Smooth muscle cell (in vitro differentiated cells): Measurements from ENCODE around the gene AGFG1. TPM values are rescaled to one million over a fixed set of nuclear protein-coding genes. Genes with fewer than 3 reads are reported as not detected.
A peak's percentile ranks its signal among the peaks of the same experiment; 100 is the strongest.

ENCODE experiments used
- DNase-seq: peaks from one replicate; lab custom pipeline; 2025; ENCODE audit not compliant: unreplicated experiment; lab: John Stamatoyannopoulos, UW
- H2AFZ ChIP-seq: fragments of 200-600 bp; sonication (generic); 2 replicates; pipeline ENCODE4 v1.6.0; 2016; ENCODE audit warnings: antibody characterized with exemption, low read depth, mild to moderate bottlenecking
- H3F3A ChIP-seq: fragments of 200-600 bp; sonication (generic); 2 replicates; pipeline ENCODE4 v1.6.0; 2017; ENCODE audit warnings: antibody characterized with exemption, low read depth
- H3K27ac ChIP-seq: fragments of 200-600 bp; sonication (generic); 2 replicates; pipeline ENCODE4 v1.5.1; 2016; ENCODE audit warnings: low read depth, mild to moderate bottlenecking
- H3K27me3 ChIP-seq: fragments of 200-600 bp; sonication (generic); 2 replicates; pipeline ENCODE4 v1.6.1; 2016; ENCODE audit warnings: low read depth, mild to moderate bottlenecking
- H3K36me3 ChIP-seq: fragments of 200-600 bp; sonication (generic); 2 replicates; pipeline ENCODE4 v1.5.1; 2016; ENCODE audit warnings: low read depth
- H3K4me1 ChIP-seq: fragments of 200-600 bp; sonication (generic); 2 replicates; pipeline ENCODE4 v1.5.1; 2016; ENCODE audit warnings: low read depth
- H3K4me2 ChIP-seq: fragments of 200-600 bp; sonication (generic); 2 replicates; pipeline ENCODE4 v1.6.0; 2016; ENCODE audit warnings: mild to moderate bottlenecking
- H3K4me3 ChIP-seq: fragments of 200-600 bp; sonication (generic); 2 replicates; pipeline ENCODE4 v1.5.1; 2016; ENCODE audit warnings: mild to moderate bottlenecking
- H3K79me2 ChIP-seq: fragments of 200-600 bp; sonication (generic); 2 replicates; pipeline ENCODE4 v1.6.0; 2016; ENCODE audit warnings: low read depth, mild to moderate bottlenecking
- H3K9ac ChIP-seq: fragments of 200-600 bp; sonication (generic); 2 replicates; pipeline ENCODE4 v1.6.0; 2016; ENCODE audit warnings: low read depth
- H3K9me3 ChIP-seq: fragments of 200-600 bp; sonication (generic); replicated peaks from 2 replicates; pipeline ENCODE4 v1.5.1; 2016; ENCODE audit warnings: low read depth
- H4K20me1 ChIP-seq: fragments of 200-600 bp; sonication (generic); 2 replicates; pipeline ENCODE4 v1.6.0; 2016; ENCODE audit warnings: low read depth
- CTCF ChIP-seq: fragments of 200-600 bp; sonication (generic); IDR thresholded peaks from 2 replicates; pipeline ENCODE4 v1.5.1; 2017; ENCODE audit warnings: borderline replicate concordance, mild to moderate bottlenecking, antibody characterized with exemption; ENCODE audit not compliant: insufficient read depth, poor library complexity, severe bottlenecking
- WGBS: methylation state at CpG from one replicate; pipeline ENCODE4 v1.1.7; 2016; ENCODE audit warnings: low lambda C conversion rate; 5-methylcytosine and 5-hydroxymethylcytosine counted together
- polyA plus RNA-seq: library from polyadenylated mRNA; unstranded; fragments of >200 nt; fragmentation: Nextera tagmentation; extraction: Ambion mirVana; gene quantifications from 2 replicates; pipeline ENCODE4 v1.2.1, GENCODE V29; 2016
- total RNA-seq: library from RNA; depleted of rRNA; stranded (reverse); fragments of >200 nt; gene quantifications from 2 replicates; pipeline ENCODE4 v1.2.3, GENCODE V29; 2014

AGFG1 gene
- total and polyA plus RNA-seq, 2 experiments from 2014 or later = 60.5 to 127 TPM

GRCh38 chr2:227503433-227504406 is 31.8 kb downstream of the AGFG1 start:
- no peak overlapping the region for H3K27ac ChIP-seq
- no peak overlapping the region for H3K9ac ChIP-seq
- no peak overlapping the region for H2AFZ ChIP-seq
- peaks cover 17% of the 10 kb centered on the region for H3K4me1 ChIP-seq
- peak overlapping the region; percentile 6 for H3K4me2 ChIP-seq
- H3F3A ChIP-seq = no peaks in the 10 kb centered on the region
- H3K9me3 ChIP-seq = no peaks in the 10 kb centered on the region
- peaks cover 100% of the 10 kb centered on the region for H3K79me2 ChIP-seq
- TF ChIP-seq CTCF = no peak
- H3K36me3 ChIP-seq = no peaks in the 10 kb centered on the region
- DNase-seq = no peak
- H3K27me3 ChIP-seq = no peaks in the 10 kb centered on the region
- no peak overlapping the region for H3K4me3 ChIP-seq
- WGBS = 100% methylated on average over 5 of the region's 5 CpGs
- peaks cover 99% of the 10 kb centered on the region for H4K20me1 ChIP-seq

- Histone ChIP-seq H3K4me3 (no peak overlapping the region), H3K27me3 (no peaks in the 10 kb centered on the region), H3F3A (no peaks in the 10 kb centered on the region), H3K79me2 (peaks cover 100% of the 10 kb centered on the region), H3K36me3 (no peaks in the 10 kb centered on the region), H3K27ac (peak overlapping the region; percentile 48), H4K20me1 (peaks cover 99% of the 10 kb centered on the region), H3K4me1 (peaks cover 26% of the 10 kb centered on the region), H3K9ac (no peak overlapping the region), H3K4me2 (no peak overlapping the region), H2AFZ (no peak overlapping the region), H3K9me3 (no peaks in the 10 kb centered on the region)
- DNase-seq = no peak
- TF ChIP-seq CTCF = no peak
- 71% methylated on average over 3 of the region's 3 CpGs for WGBS
Measured at GRCh38 chr2:227504700-227505099, 32.7 kb downstream of the AGFG1 start.

- peaks cover 43% of the 10 kb centered on the region for H3K4me1 ChIP-seq
Measured at GRCh38 chr2:227506456-227506855, 34.5 kb downstream of the AGFG1 start.

More at GRCh38 chr2:227506456-227506855, 34.5 kb downstream of the AGFG1 start:
- Histone ChIP-seq H3K4me2 (no peak overlapping the region), H3K4me3 (no peak overlapping the region), H3K9me3 (no peaks in the 10 kb centered on the region), H3K9ac (no peak overlapping the region), H3K36me3 (no peaks in the 10 kb centered on the region), H3K79me2 (peaks cover 100% of the 10 kb centered on the region), H2AFZ (no peak overlapping the region), H3K27me3 (no peaks in the 10 kb centered on the region), H4K20me1 (peaks cover 100% of the 10 kb centered on the region), H3K27ac (peak overlapping the region; percentile 27), H3F3A (peaks cover 7% of the 10 kb centered on the region)
- DNase-seq = no peak
- 31% methylated on average over 1 of the region's 1 CpG for WGBS
- no peak for TF ChIP-seq CTCF
